GM06990 (cell line): ENCODE results near the gene ASH1L.
"Not testable (repeated sequence)": the region's sequence is repeated elsewhere in the genome, so short reads cannot be mapped to it uniquely, and the experiment has no call there.

Experiments used
- DNase-seq: peaks from one replicate; pipeline ENCODE4 v3.0.0-alpha.2; 2011; ENCODE audit not compliant: insufficient read length; ENCODE audit errors: extremely low read depth
- H3K27me3 ChIP-seq: replicated peaks from 2 replicates; pipeline ENCODE4 v1.6.0; 2011; ENCODE audit warnings: low read length; ENCODE audit not compliant: control insufficient read depth, insufficient read depth
- H3K36me3 ChIP-seq: 2 replicates; pipeline ENCODE4 v1.5.1; 2011; ENCODE audit warnings: low read length; ENCODE audit not compliant: control insufficient read depth, insufficient read depth
- H3K4me3 ChIP-seq: replicated peaks from 2 replicates; pipeline ENCODE4 v1.5.1; 2011; ENCODE audit warnings: low read depth, mild to moderate bottlenecking, control low read depth, low read length
- CTCF ChIP-seq: IDR thresholded peaks from 2 replicates; pipeline ENCODE4 v1.5.1; 2011; ENCODE audit warnings: low read length, control low read depth, mild to moderate bottlenecking, inconsistent platforms; ENCODE audit not compliant: insufficient read depth, poor library complexity, severe bottlenecking

The ASH1L gene

GRCh38 chr1:155504207-155504606, 58.4 kb downstream of the ASH1L start:
- peak; percentile 39 for TF ChIP-seq CTCF

GRCh38 chr1:155499953-155500639, 62.5 kb downstream of the ASH1L start:
- no peak for TF ChIP-seq CTCF
- peak; percentile 64 for DNase-seq
- Histone ChIP-seq H3K36me3 (no peaks in the 10 kb centered on the region; the same call in 1 of the 2 replicates), H3K4me3 (peak overlapping the region; percentile 20), H3K27me3 (no peaks in the 10 kb centered on the region)

More at GRCh38 chr1:155504207-155504606, 58.4 kb downstream of the ASH1L start:
- DNase-seq = peak; percentile 18
- H3K27me3 ChIP-seq = no peaks in the 10 kb centered on the region
- no peaks in the 10 kb centered on the region for H3K36me3 ChIP-seq
- H3K4me3 ChIP-seq = no peak overlapping the region

- no peak overlapping the region; the same call in 1 of the 2 replicates for H3K4me3 ChIP-seq
- TF ChIP-seq CTCF = no peak
- H3K36me3 ChIP-seq = no peaks in the 10 kb centered on the region; the same call in 1 of the 2 replicates
- no peak for DNase-seq
- no peaks in the 10 kb centered on the region for H3K27me3 ChIP-seq
Observed at GRCh38 chr1:155499263-155499662, 63.3 kb downstream of the ASH1L start.

GRCh38 chr1:155493595-155493994, 69.0 kb downstream of the ASH1L start:
- H3K27me3 ChIP-seq, H3K36me3 ChIP-seq, DNase-seq, H3K4me3 ChIP-seq: not testable (repeated sequence)

- not testable (repeated sequence) for DNase-seq, H3K36me3 ChIP-seq, H3K4me3 ChIP-seq, H3K27me3 ChIP-seq
Observed at GRCh38 chr1:155488419-155488818, 74.2 kb downstream of the ASH1L start.

- Histone ChIP-seq H3K27me3 (no peaks in the 10 kb centered on the region), H3K36me3 (no peaks in the 10 kb centered on the region), H3K4me3 (no peak overlapping the region)
- DNase-seq = no peak
- TF ChIP-seq CTCF = no peak
Observed at GRCh38 chr1:155487541-155487940, 75.1 kb downstream of the ASH1L start.

GRCh38 chr1:155486952-155487351, 75.7 kb downstream of the ASH1L start:
- DNase-seq, H3K36me3 ChIP-seq, H3K27me3 ChIP-seq, H3K4me3 ChIP-seq: not testable (repeated sequence)
